Upper lobe of right lung (tissue), 1 donor: Measurements from ENCODE around the gene PSME3. TPM values are rescaled to one million over a fixed set of nuclear protein-coding genes. Genes with fewer than 3 reads are reported as not detected.

Experiments
- ATAC-seq: fragments of 200-7000 bp; cut with Tn5 transposase; one replicate; pipeline ENCODE4 v1.9.1; 2020; ENCODE audit warnings: mild to moderate bottlenecking, moderate library complexity
- DNase-seq: peaks from one replicate; pipeline ENCODE4 v3.0.0-alpha.2; 2020
- H3K27ac ChIP-seq: fragments of 200-600 bp; one replicate; pipeline ENCODE4 v1.8.0; 2022
- H3K27me3 ChIP-seq: fragments of 200-600 bp; one replicate; pipeline ENCODE4 v1.8.0; 2022; ENCODE audit warnings: mild to moderate bottlenecking
- H3K36me3 ChIP-seq: fragments of 200-600 bp; one replicate; pipeline ENCODE4 v1.8.0; 2022
- H3K4me1 ChIP-seq: fragments of 200-600 bp; one replicate; pipeline ENCODE4 v1.8.0; 2022
- H3K4me3 ChIP-seq: fragments of 200-600 bp; one replicate; pipeline ENCODE4 v1.8.0; 2022; ENCODE audit warnings: mild to moderate bottlenecking
- H3K9me3 ChIP-seq: fragments of 200-600 bp; one replicate; pipeline ENCODE4 v1.8.0; 2022
- intact Hi-C: fragments of 100-400 bp; cut with DNase I; formaldehyde crosslinking; loops from one replicate; pipeline ENCODE4 v1.11.0; 2022
- total RNA-seq: library from RNA; stranded (reverse); fragmentation: NEBNext Ultra II Directional; extraction: Animal tissue kit (Norgen Biotek cat#: 25700); gene quantifications from one replicate; pipeline ENCODE4 v1.2.1, GENCODE V29; 2021
- TF ChIP-seq, protein P1 (sequence below): fragments of 200-600 bp; IDR thresholded peaks from one replicate; pipeline ENCODE4 v1.8.0; 2022; ENCODE audit warnings: antibody characterized with exemption
- donor health status: DM: no; HTN: yes; CAD: no; lungs with severe emphysema.

Gene PSME3
- total RNA-seq, 1 donor from 2014 or later = 89.4 TPM

- TF ChIP-seq, protein P1, sequence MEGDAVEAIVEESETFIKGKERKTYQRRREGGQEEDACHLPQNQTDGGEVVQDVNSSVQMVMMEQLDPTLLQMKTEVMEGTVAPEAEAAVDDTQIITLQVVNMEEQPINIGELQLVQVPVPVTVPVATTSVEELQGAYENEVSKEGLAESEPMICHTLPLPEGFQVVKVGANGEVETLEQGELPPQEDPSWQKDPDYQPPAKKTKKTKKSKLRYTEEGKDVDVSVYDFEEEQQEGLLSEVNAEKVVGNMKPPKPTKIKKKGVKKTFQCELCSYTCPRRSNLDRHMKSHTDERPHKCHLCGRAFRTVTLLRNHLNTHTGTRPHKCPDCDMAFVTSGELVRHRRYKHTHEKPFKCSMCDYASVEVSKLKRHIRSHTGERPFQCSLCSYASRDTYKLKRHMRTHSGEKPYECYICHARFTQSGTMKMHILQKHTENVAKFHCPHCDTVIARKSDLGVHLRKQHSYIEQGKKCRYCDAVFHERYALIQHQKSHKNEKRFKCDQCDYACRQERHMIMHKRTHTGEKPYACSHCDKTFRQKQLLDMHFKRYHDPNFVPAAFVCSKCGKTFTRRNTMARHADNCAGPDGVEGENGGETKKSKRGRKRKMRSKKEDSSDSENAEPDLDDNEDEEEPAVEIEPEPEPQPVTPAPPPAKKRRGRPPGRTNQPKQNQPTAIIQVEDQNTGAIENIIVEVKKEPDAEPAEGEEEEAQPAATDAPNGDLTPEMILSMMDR = no peak
- Histone ChIP-seq H3K27me3 (no peaks in the 10 kb centered on the region), H3K9me3 (no peaks in the 10 kb centered on the region), H3K4me3 (peak overlapping the region; percentile 100), H3K27ac (peak overlapping the region; percentile 91), H3K4me1 (peaks cover 17% of the 10 kb centered on the region), H3K36me3 (peaks cover 25% of the 10 kb centered on the region)
- intact Hi-C loops = no loop called here
- DNase-seq = no peak
- peak; percentile 2 for ATAC-seq
Observed at GRCh38 chr17:42832213-42832933, 824 bp upstream of the PSME3 start.

GRCh38 chr17:42833767-42834422 is 698 bp downstream of the PSME3 start:
- TF ChIP-seq, protein P1 = no peak
- ATAC-seq (no peak), DNase-seq (no peak)
- Histone ChIP-seq H3K9me3 (no peaks in the 10 kb centered on the region), H3K27ac (peak overlapping the region; percentile 91), H3K4me3 (peak overlapping the region; percentile 100), H3K4me1 (peaks cover 17% of the 10 kb centered on the region), H3K27me3 (no peaks in the 10 kb centered on the region), H3K36me3 (peaks cover 41% of the 10 kb centered on the region)
- intact Hi-C loops = no loop called here

- no peaks in the 10 kb centered on the region for H3K9me3 ChIP-seq
- DNase-seq (no peak), ATAC-seq (no peak)
- TF ChIP-seq, protein P1 = no peak
- no peak overlapping the region for H3K4me3 ChIP-seq
- H3K27ac ChIP-seq = no peak overlapping the region
- intact Hi-C loops = no loop called here
- no peaks in the 10 kb centered on the region for H3K27me3 ChIP-seq
- peaks cover 59% of the 10 kb centered on the region for H3K36me3 ChIP-seq
- H3K4me1 ChIP-seq = peaks cover 17% of the 10 kb centered on the region
Observed at GRCh38 chr17:42835732-42836131, 2.5 kb downstream of the PSME3 start.

DNA sequence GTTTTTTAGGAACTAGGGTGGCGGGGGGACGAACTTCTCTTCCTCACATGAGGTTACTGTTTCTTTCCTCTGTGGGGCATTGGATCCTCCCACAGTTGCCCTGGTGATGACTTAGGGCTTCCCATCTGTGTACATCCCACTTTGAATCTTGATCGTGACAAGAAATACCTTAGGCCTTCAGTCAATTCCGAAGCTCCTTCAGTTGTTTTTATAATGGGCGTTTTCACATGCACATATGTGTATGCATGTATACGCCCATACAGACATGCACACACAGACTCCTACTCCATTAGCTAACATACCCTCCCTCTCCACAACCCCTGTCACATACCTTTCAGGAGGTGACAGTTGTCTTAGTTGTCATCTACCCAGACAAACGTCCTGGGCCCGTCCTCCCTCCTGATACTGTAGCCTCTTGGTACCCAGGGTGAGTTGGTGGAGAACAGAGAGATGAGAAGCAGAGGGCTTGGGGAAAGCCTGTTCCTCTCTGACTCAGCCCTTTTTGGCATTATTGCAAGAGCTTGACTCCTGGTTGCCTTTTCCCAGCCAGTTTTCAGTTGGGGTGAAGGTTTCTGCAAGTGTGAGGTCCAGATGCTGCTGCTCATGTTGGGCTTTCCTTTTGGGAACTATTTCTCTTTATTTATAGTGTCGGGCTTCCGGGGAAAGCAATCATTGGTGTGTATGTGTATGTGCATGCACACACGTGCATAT is 8.9 kb downstream of the PSME3 start:
- H3K4me1 ChIP-seq = peaks cover 18% of the 10 kb centered on the region
- no peaks in the 10 kb centered on the region for H3K9me3 ChIP-seq
- no peaks in the 10 kb centered on the region for H3K27me3 ChIP-seq
- intact Hi-C loops = loop anchor here (5.0 kb wide), 1 partner anchor 95 kb away; no protein-coding TSS in a partner anchor
- DNase-seq = no peak
- no peak overlapping the region for H3K27ac ChIP-seq
- ATAC-seq = no peak
- TF ChIP-seq, protein P1 = no peak
- no peak overlapping the region for H3K4me3 ChIP-seq
- peaks cover 86% of the 10 kb centered on the region for H3K36me3 ChIP-seq

GRCh38 chr17:42843358-42843934 is 10.2 kb downstream of the PSME3 start:
- H3K4me1 ChIP-seq = peaks cover 20% of the 10 kb centered on the region
- no peaks in the 10 kb centered on the region for H3K9me3 ChIP-seq
- ATAC-seq (peak; percentile 75), DNase-seq (no peak)
- H3K4me3 ChIP-seq = no peak overlapping the region
- H3K36me3 ChIP-seq = peaks cover 73% of the 10 kb centered on the region
- TF ChIP-seq, protein P1 = peak; percentile 92
- no peaks in the 10 kb centered on the region for H3K27me3 ChIP-seq
- intact Hi-C loops = loop anchor here (5.0 kb wide), 1 partner anchor 94 kb away; no protein-coding TSS in a partner anchor
- peak overlapping the region; percentile 44 for H3K27ac ChIP-seq
